H1 (cell line): ENCODE measurements around the gene ATP11C.

Experiments
- CTCF ChIP-seq, 3 experiments: IDR thresholded peaks; 1 replicate in 2 of 3; 2 replicates in 1 of 3; pipeline versions ENCODE4 v1.5.1 to v1.6.1; 2011; ENCODE audit warnings: low read length in 3 of 3, mild to moderate bottlenecking in 3 of 3, inconsistent platforms in 2 of 3, low read depth in 1 of 3, moderate library complexity in 1 of 3; ENCODE audit not compliant: insufficient read depth in 1 of 3; ENCODE audit errors: control extremely low read depth in 1 of 3
- E2F6 ChIP-seq: IDR thresholded peaks from 2 replicates; pipeline ENCODE4 v1.6.1; 2012; ENCODE audit warnings: inconsistent platforms
- EP300 ChIP-seq, 2 experiments: IDR thresholded peaks; 1 replicate in 1 of 2; 2 replicates in 1 of 2; pipeline ENCODE4 v1.6.1; 2011 to 2012; ENCODE audit warnings: low read depth in 2 of 2, low read length in 2 of 2, mild to moderate bottlenecking in 2 of 2, borderline replicate concordance in 1 of 2, inconsistent platforms in 1 of 2, moderate library complexity in 1 of 2
- RAD21 ChIP-seq, 2 experiments: IDR thresholded peaks in 1 of 2; conservative IDR thresholded peaks in 1 of 2; 2 replicates each; pipeline ENCODE4 v1.6.1; 2011; ENCODE audit warnings: low read depth in 2 of 2, low read length in 2 of 2, improper control_type of control experiment in 1 of 2, inconsistent platforms in 1 of 2, mild to moderate bottlenecking in 1 of 2, moderate library complexity in 1 of 2

DNA sequence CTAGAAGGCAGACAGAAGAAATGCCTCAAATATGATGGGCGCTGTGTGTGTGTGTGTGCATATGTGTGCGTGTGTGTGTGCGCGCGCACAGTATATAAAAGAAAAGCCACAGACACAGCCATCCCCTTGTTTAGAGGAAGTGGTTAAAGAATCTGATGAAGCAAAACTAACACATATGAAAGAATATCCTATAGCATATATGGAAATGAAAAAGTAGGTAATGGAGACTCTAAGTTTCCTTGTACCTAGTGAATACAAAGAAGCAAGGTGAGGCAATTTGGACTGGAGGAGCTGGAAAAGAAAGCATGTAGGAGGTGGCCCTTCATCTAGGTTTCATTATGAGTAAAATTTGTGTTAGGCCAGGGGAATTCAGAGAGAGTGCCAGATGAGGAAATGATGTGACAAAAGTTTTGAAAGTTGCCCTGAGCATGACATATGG lies 166.3 kb downstream of the ATP11C start:
- TF ChIP-seq CTCF (IDR thresholded peaks at IDR 0.05; ENCODE audit: control extremely low read depth in 1 of 3, insufficient read depth in 1 of 3, low read depth in 1 of 3, low read length in 3 of 3) (no peak), RAD21 (IDR thresholded peaks at IDR 0.05 in 1 of 2, conservative IDR thresholded peaks at IDR 0.05 in 1 of 2; ENCODE audit: low read depth in 2 of 2, low read length in 2 of 2) (no peak), E2F6 (no peak), EP300 (IDR thresholded peaks at IDR 0.05; ENCODE audit: borderline replicate concordance in 1 of 2, low read depth in 2 of 2, low read length in 2 of 2) (no peak)
